ENCODE results near the gene MYO15A. TPM values are rescaled to one million over a fixed set of nuclear protein-coding genes. Genes with fewer than 3 reads are reported as not detected.

Gene MYO15A
- total RNA-seq, 2 donors from 2014 or later, result 0.75 to 2.4 TPM

DNA sequence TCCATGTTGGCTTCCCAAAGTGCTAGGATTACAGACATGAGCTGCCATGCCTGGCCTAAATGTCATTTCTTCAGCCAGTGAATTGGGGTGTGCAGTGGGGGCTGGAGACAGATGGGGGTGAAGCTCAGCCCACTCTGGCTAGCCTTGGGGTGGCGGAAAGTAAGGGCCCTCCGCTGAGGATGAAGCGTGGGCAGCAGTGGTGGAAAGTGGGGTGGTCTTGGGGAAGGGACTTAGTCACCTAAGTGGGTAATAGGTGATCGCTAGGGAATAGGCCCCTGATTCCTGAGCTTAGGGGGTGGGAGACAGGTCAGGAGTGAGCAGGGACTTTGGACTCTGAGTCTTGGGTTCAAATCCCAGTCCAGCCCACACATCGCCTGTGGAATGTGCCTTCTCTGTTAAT is 119.1 kb downstream of the MYO15A start:
- DNase-seq (no peak), ATAC-seq (no peak)
- intact Hi-C loops (cut with DNase I, micrococcal nuclease), result no loop called here

- ATAC-seq, result no peak
- intact Hi-C loops (cut with DNase I, micrococcal nuclease), result no loop called here
- DNase-seq, result no peak
Observed at GRCh38 chr17:18228176-18228682, 119.7 kb downstream of the MYO15A start.

GRCh38 chr17:18229254-18229653 is 120.7 kb downstream of the MYO15A start:
- no peak for ATAC-seq
- intact Hi-C loops (cut with DNase I, micrococcal nuclease), result no loop called here
- DNase-seq, result no peak

Other genes starting within 250 kb of the MYO15A start
- 10 to 100 TPM; 55.5 to 72.9 TPM for gene TOM1L2, start 136.4 kb upstream of the MYO15A start, total RNA-seq
- gene DRC3, start 135.9 kb upstream of the MYO15A start, total RNA-seq, result 1 to 10 TPM in 1 of 2 donors, under 1 TPM in 1; 0.61 to 1.3 TPM
- 10 to 100 TPM; 29.0 to 32.0 TPM for gene ATPAF2, start 69.6 kb upstream of the MYO15A start, total RNA-seq
- gene GID4, start 69.3 kb upstream of the MYO15A start, total RNA-seq, result 1 to 10 TPM; 4.7 to 7.0 TPM
- 10 to 100 TPM; 25.4 to 29.3 TPM for gene DRG2, start 20.8 kb upstream of the MYO15A start, total RNA-seq
- 10 to 100 TPM; 83.7 to 89.8 TPM for gene ALKBH5, start 75.1 kb downstream of the MYO15A start, total RNA-seq
- gene LLGL1, start 116.9 kb downstream of the MYO15A start, total RNA-seq, result 1 to 10 TPM; 7.5 to 8.6 TPM
- gene FLII, start 150.0 kb downstream of the MYO15A start, total RNA-seq, result 100 to 1,000 TPM; 276 to 285 TPM
- gene MIEF2, start 151.9 kb downstream of the MYO15A start, total RNA-seq, result 10 to 100 TPM; 13.8 to 18.3 TPM
- gene TOP3A, start 206.2 kb downstream of the MYO15A start, total RNA-seq, result 10 to 100 TPM; 22.0 to 23.3 TPM
- 10 to 100 TPM; 18.9 to 21.1 TPM for gene SMCR8, start 206.5 kb downstream of the MYO15A start, total RNA-seq

Data from left colon (tissue), 2 donors.